Epithelial cell of esophagus (primary cell): ENCODE results near the gene CLIC3.

Source experiments
- DNase-seq: peaks from one replicate; pipeline ENCODE4 v3.0.0; 2010; ENCODE audit warnings: low read depth
- H3K4me3 ChIP-seq: 2 replicates; pipeline ENCODE4 v1.5.1; 2011; ENCODE audit warnings: mild to moderate bottlenecking, low read length, control low read depth
- TF ChIP-seq, protein P1 (sequence below): IDR thresholded peaks from 2 replicates; pipeline ENCODE4 v1.5.1; 2011; ENCODE audit warnings: low read depth, mild to moderate bottlenecking, low read length, control low read depth, inconsistent platforms; ENCODE audit not compliant: insufficient read depth; ENCODE audit errors: missing control alignments

Gene CLIC3

DNA sequence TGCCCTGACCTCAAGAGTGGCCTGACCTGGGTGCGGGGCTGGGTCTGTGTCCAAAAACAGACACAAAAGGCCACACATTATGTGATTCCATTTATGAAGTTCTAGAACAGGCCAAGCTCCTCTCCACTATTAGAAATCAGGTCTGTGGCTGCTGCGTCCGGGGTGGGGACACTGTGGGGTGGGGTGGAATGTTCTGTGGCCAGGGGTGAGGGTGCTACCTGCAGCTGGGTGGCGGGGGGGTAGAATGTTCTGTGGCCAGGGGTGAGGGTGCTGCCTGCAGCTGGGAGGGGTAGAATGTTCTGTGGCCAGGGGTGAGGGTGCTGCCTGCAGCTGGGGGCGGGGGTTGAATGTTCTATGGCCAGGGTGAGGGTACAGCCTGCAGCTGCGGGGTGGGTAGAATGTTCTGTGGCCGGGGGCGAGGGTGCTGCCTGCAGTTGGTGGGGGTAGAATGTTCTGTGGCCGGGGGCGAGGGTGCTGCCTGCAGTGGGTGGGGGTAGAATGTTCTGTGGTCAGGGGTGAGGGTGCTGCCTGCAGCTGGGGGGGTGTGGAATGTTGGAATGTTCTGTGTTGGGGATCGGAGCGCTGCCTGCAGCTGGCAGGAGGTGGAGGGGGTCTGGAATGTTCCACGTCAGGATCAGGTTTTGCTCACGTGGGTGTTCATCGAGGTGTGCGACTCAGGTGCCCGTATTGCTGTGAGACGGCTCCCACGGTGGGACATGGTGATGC is 36.0 kb downstream of the CLIC3 start:
- no peak overlapping the region for H3K4me3 ChIP-seq
- no peak for DNase-seq
- TF ChIP-seq, protein P1, sequence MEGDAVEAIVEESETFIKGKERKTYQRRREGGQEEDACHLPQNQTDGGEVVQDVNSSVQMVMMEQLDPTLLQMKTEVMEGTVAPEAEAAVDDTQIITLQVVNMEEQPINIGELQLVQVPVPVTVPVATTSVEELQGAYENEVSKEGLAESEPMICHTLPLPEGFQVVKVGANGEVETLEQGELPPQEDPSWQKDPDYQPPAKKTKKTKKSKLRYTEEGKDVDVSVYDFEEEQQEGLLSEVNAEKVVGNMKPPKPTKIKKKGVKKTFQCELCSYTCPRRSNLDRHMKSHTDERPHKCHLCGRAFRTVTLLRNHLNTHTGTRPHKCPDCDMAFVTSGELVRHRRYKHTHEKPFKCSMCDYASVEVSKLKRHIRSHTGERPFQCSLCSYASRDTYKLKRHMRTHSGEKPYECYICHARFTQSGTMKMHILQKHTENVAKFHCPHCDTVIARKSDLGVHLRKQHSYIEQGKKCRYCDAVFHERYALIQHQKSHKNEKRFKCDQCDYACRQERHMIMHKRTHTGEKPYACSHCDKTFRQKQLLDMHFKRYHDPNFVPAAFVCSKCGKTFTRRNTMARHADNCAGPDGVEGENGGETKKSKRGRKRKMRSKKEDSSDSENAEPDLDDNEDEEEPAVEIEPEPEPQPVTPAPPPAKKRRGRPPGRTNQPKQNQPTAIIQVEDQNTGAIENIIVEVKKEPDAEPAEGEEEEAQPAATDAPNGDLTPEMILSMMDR = no peak

DNA sequence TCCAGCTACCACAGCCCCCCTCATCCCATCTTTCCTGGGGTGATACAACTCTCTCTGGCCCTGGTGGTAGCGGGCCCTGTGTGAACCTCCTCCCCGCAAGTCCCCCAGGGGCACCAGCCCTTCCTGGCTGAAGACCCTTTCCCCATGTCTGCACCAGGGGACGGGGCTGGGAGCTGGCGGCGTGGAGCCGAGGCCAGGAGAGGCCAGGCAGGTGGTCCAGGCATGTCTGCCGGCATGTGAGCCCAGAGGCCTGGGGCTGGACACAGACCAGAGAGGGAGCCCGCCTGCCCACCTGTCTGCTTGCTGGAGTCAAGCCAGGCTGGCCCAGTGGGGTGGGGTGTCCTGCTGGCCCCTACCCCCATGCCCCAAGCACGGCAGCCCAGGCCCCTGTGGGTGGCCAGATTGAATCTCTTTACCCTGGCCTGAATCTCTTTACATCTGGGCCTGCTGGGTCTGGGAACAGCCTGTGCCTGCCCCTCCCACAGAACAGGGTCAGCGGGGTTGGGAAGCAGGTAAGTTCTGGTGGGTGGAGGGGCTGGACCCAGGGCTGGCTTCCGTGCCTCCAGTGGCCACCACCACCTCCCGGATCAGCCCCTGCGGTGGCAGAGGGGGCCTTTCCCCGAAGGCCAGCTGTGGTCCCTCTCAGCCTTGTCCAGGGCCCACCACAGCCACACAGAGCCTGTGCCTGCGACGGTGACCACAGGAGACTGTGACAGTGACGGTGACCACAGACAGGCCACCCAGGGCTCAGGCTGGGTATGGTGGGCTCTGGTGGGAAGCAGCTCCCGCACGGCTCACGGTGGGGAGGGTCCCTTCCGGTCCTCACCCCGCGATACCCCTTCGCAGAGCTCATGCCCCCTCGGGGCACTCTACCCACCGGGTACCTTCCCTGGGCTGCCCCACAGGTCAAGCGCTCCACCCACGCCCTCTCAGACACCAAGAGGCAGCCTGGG is 37.2 kb downstream of the CLIC3 start:
- TF ChIP-seq, protein P1 = no peak
- DNase-seq = no peak
- H3K4me3 ChIP-seq = no peak overlapping the region

DNA sequence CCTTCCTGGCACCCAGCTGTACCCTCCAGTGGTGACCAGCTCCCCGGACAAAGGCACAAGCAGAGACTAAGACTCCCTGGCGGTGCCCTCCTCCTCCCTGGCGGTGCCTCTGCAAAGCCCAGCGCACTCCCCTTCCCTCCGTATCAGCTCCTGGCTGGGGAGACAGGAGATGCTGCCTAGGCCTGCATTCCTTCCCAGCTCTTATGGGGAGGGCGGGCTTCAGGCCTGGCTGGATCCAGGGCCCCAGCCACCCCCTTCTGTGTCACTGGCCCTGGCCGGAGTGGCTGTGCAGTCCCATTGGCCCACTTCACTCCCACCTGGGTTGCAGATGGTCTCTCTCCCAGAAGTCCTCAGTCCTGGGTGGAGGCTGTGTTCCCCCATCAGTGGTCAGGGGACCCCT is 37.9 kb downstream of the CLIC3 start:
- no peak overlapping the region for H3K4me3 ChIP-seq
- TF ChIP-seq, protein P1 = no peak
- no peak for DNase-seq

DNA sequence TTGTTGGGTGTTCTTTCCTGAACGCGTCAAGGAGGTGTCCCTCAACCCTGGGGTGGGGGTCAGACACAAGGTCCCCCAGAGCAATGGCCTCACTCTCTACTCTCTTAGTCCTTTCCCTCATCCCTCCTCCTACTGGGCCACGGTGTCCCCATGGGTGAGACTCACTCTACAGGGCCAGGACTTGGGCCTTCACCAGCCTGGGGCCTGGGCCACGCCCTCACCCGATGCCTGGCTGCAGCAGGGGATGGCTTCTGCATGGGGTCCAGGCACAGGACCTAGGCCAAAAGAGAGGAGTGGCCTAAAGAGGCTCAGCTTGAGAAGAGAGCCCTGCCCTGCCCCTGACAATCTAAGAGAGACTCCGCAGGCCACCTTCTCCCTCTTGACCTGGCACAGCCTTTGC is 38.5 kb downstream of the CLIC3 start:
- no peak for DNase-seq
- TF ChIP-seq, protein P1 = no peak
- no peak overlapping the region for H3K4me3 ChIP-seq

DNA sequence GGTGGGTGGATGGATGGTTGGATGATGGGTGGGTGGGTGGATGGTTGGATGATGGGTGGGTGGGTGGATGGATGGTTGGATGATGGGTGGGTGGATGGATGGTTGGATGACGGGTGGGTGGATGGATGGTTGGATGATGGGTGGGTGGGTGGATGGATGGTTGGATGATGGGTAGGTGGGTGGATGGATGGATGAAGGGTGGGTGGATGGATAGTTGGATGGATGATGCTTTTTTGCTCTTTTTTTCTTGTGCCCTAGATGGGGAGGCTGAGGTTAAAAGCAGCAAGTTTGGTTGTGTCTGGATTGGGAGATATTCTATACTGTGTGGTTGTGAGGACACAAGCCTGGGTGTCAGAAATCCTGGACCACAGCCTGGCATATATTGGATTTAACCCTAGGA is 38.9 kb downstream of the CLIC3 start:
- TF ChIP-seq, protein P1 = no peak
- no peak for DNase-seq
- no peak overlapping the region for H3K4me3 ChIP-seq

DNA sequence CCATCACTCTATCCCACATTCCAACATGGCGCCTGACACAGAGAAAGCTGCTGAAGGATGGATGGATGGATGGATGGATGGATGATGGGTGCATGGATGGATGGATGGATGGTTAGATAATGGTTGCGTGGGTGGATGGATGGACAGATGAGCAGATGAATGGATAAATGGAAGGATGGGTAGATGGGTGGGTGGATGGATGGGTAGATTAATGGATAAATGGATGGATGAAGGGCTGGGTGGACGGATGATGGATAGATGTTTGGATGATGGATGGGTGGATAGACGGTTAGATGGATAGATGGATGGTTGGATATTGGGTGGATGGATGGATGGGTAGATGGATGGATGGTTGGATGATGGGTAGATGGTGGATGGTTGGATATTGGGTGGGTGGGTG is 39.8 kb downstream of the CLIC3 start:
- no peak overlapping the region for H3K4me3 ChIP-seq
- TF ChIP-seq, protein P1 = no peak
- DNase-seq = no peak

DNA sequence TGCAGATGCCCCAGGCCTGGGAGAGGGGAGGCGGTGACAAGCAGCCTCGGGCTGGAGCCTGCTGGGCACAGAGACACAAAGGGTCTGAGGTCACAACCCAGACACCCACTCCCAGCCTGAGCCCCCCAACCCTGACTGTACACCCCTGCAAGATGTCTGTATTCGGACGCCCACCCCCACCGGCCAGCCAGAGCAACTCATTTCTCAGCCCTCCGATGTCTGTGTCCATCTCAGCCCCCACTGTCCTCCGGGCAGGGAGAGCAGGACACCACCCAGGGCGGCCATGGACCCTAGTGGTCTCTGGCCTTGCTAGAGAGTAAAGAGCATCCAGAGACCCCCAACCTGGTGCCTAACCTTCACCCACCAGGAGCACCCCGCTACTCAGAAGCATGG is 40.4 kb downstream of the CLIC3 start:
- no peak for DNase-seq
- TF ChIP-seq, protein P1 = no peak
- H3K4me3 ChIP-seq = no peak overlapping the region
